ENCODE measurements around the gene C12orf60.

C12orf60 gene

GRCh38 chr12:14772946-14773345 is 30.5 kb upstream of the C12orf60 start:
- Mint-ChIP-seq H3K9me3 (no peaks in the 10 kb centered on the region), H3K27ac (peak overlapping the region; percentile 99), H3K4me1 (ENCODE audit: low read depth) (peaks cover 55% of the 10 kb centered on the region), H3K27me3 (ENCODE audit: low read depth) (no peaks in the 10 kb centered on the region), H3K36me3 (ENCODE audit: low read depth) (peaks cover 21% of the 10 kb centered on the region), H3K4me3 (peak overlapping the region; percentile 98)

- Mint-ChIP-seq H3K9me3 (no peaks in the 10 kb centered on the region), H3K36me3 (ENCODE audit: low read depth) (peaks cover 20% of the 10 kb centered on the region), H3K4me1 (ENCODE audit: low read depth) (peaks cover 53% of the 10 kb centered on the region), H3K27ac (peak overlapping the region; percentile 99), H3K4me3 (peak overlapping the region; percentile 98), H3K27me3 (ENCODE audit: low read depth) (no peaks in the 10 kb centered on the region)
Measured at GRCh38 chr12:14773685-14774073, 29.8 kb upstream of the C12orf60 start.

- H3K4me3 Mint-ChIP-seq: peak overlapping the region; percentile 98
- H3K27me3 Mint-ChIP-seq (ENCODE audit: low read depth): no peaks in the 10 kb centered on the region
- peak overlapping the region; percentile 99 for H3K27ac Mint-ChIP-seq
- H3K36me3 Mint-ChIP-seq (ENCODE audit: low read depth): peaks cover 16% of the 10 kb centered on the region
- no peaks in the 10 kb centered on the region for H3K9me3 Mint-ChIP-seq
- peaks cover 47% of the 10 kb centered on the region for H3K4me1 Mint-ChIP-seq (ENCODE audit: low read depth)
Measured at GRCh38 chr12:14774074-14774905, 29.2 kb upstream of the C12orf60 start.

DNA sequence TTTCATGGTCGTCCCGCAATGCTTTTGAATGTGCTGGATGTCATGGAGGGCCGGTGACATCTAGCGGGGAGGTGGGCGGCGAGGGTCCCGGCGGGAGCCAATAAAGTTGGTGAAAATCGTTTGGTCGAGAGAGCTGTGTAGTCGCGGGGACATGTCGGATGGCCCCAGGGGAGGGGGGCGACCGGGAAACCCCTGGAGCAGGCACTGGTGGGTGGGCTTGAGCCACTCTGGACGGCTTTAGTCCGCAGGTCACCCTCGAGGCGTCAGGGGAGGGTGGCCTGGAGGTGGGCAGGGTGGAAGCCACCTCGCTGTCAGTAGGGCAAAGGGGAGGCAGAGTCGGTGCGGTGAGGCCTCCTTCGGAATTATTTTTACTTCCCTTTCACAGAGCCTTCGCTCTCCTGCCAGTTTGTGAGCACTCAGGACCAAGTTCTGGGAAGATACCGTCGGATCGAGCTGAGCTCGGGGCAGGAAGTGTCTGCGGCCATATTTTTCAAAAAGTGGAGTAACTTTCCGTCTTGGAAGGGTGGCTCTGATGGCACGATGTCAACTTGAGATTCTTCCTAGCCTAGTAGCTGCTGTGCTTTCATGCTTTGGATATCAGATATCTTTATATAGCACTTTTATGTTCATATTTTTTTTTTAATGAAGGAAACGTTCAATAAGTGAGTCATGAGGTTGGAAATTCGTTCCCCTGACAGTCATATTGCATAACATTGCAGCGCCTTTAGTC is 28.4 kb upstream of the C12orf60 start:
- H3K27ac Mint-ChIP-seq: peak overlapping the region; percentile 99
- no peaks in the 10 kb centered on the region for H3K9me3 Mint-ChIP-seq
- H3K36me3 Mint-ChIP-seq (ENCODE audit: low read depth): peaks cover 11% of the 10 kb centered on the region
- no peaks in the 10 kb centered on the region for H3K27me3 Mint-ChIP-seq (ENCODE audit: low read depth)
- H3K4me1 Mint-ChIP-seq (ENCODE audit: low read depth): peaks cover 48% of the 10 kb centered on the region
- H3K4me3 Mint-ChIP-seq: peak overlapping the region; percentile 98

DNA sequence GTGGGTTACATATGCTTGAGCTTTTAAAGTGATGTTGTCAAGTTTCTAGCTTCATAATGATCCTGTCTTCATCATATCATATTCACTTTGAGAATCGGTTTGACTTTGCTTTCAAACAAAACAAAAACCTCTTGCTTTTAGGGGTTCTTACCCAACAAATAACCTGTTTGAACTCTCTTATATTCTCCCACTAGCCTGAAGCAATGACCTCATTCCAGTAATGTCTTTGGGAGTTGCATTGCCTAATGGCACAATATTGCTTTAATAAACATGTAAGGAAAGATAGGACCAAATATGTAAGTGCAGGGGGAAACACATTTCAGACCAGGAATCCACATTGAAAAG is 27.9 kb upstream of the C12orf60 start:
- H3K9me3 Mint-ChIP-seq: no peaks in the 10 kb centered on the region
- H3K27me3 Mint-ChIP-seq (ENCODE audit: low read depth): no peaks in the 10 kb centered on the region
- peaks cover 48% of the 10 kb centered on the region for H3K4me1 Mint-ChIP-seq (ENCODE audit: low read depth)
- H3K27ac Mint-ChIP-seq: peak overlapping the region; percentile 99
- H3K4me3 Mint-ChIP-seq: peak overlapping the region; percentile 98
- peaks cover 10% of the 10 kb centered on the region for H3K36me3 Mint-ChIP-seq (ENCODE audit: low read depth)

- peaks cover 10% of the 10 kb centered on the region for H3K36me3 Mint-ChIP-seq (ENCODE audit: low read depth)
- peaks cover 49% of the 10 kb centered on the region for H3K4me1 Mint-ChIP-seq (ENCODE audit: low read depth)
Measured at GRCh38 chr12:14776236-14776961, 27.1 kb upstream of the C12orf60 start.

GRCh38 chr12:14777271-14777670 is 26.2 kb upstream of the C12orf60 start:
- Mint-ChIP-seq H3K36me3 (ENCODE audit: low read depth) (peaks cover 10% of the 10 kb centered on the region), H3K9me3 (no peaks in the 10 kb centered on the region), H3K27me3 (ENCODE audit: low read depth) (no peaks in the 10 kb centered on the region), H3K4me1 (ENCODE audit: low read depth) (peaks cover 42% of the 10 kb centered on the region), H3K4me3 (no peak overlapping the region), H3K27ac (no peak overlapping the region)

More at GRCh38 chr12:14776236-14776961, 27.1 kb upstream of the C12orf60 start:
- Mint-ChIP-seq H3K9me3 (no peaks in the 10 kb centered on the region), H3K27me3 (ENCODE audit: low read depth) (no peaks in the 10 kb centered on the region), H3K4me3 (peak overlapping the region; percentile 98), H3K27ac (peak overlapping the region; percentile 99)

DNA sequence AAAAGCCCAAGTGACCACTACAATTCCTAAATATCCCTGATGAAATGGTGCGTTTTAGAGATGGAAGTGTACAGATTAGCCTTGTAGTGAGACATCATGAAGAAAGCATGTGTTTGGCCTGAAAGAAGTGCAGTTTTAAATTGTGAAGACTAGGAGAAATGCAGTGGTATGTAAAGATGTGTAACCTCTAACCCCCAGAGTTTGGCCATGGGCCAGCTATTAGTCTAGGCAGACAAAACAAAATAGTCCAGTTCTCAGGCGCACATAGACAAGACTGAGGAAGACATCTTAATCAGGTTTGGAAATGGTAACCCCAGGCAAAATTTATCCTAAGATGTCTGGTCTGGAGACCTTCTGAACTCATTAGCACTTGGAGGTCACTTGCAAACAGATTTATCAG is 23.6 kb upstream of the C12orf60 start:
- Mint-ChIP-seq H3K4me3 (no peak overlapping the region), H3K27ac (no peak overlapping the region), H3K27me3 (ENCODE audit: low read depth) (no peaks in the 10 kb centered on the region), H3K36me3 (ENCODE audit: low read depth) (peaks cover 12% of the 10 kb centered on the region), H3K9me3 (no peaks in the 10 kb centered on the region), H3K4me1 (ENCODE audit: low read depth) (peaks cover 28% of the 10 kb centered on the region)

- H3K9me3 Mint-ChIP-seq: no peaks in the 10 kb centered on the region
- H3K27me3 Mint-ChIP-seq (ENCODE audit: low read depth): no peaks in the 10 kb centered on the region
- no peak overlapping the region for H3K27ac Mint-ChIP-seq
- peaks cover 21% of the 10 kb centered on the region for H3K4me1 Mint-ChIP-seq (ENCODE audit: low read depth)
- H3K4me3 Mint-ChIP-seq: no peak overlapping the region
- H3K36me3 Mint-ChIP-seq (ENCODE audit: low read depth): peaks cover 17% of the 10 kb centered on the region
Measured at GRCh38 chr12:14780859-14781258, 22.6 kb upstream of the C12orf60 start.

DNA sequence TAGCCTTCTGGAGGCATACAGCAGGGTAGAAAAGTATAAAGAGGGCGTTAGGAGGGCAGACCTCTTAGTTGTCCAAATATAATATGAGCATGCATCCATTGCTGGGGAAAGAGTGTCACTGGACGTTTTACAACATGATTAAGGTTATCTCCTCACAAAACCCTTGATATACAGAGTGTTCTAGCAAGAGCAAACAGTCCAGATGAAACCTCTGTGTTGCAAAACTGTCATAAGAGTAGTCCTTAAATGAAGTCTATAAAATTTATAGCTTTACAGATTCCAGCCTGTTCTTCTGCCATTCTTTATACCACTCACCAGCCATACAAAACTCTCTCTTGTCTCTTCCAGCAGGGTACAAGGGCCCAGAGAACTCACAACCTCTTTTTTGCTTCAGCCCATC is 21.9 kb upstream of the C12orf60 start:
- H3K27ac Mint-ChIP-seq: no peak overlapping the region
- H3K4me1 Mint-ChIP-seq (ENCODE audit: low read depth): peaks cover 14% of the 10 kb centered on the region
- H3K4me3 Mint-ChIP-seq: no peak overlapping the region
- no peaks in the 10 kb centered on the region for H3K27me3 Mint-ChIP-seq (ENCODE audit: low read depth)
- H3K9me3 Mint-ChIP-seq: no peaks in the 10 kb centered on the region
- peaks cover 19% of the 10 kb centered on the region for H3K36me3 Mint-ChIP-seq (ENCODE audit: low read depth)

DNA sequence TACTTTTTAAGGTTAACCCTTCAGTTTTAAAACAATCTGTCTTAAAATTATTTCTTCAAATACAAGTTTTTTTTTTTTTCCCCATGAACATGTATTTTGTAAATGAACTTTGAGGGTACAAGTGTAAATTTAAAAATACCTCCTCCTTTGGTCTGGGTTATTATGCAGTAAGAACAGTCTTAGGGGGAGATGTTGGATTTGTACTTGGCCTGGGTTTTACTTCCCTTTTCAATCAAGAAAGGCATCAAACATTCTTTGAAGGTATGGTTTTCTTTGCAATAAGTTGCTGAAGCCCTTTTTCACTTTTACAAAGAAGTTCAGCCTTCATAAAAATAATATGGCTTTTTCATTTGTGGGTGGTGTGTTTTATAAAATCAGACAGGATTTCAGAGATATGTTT is 20.7 kb upstream of the C12orf60 start:
- H3K4me3 Mint-ChIP-seq: no peak overlapping the region
- H3K9me3 Mint-ChIP-seq: no peaks in the 10 kb centered on the region
- H3K36me3 Mint-ChIP-seq (ENCODE audit: low read depth): peaks cover 29% of the 10 kb centered on the region
- H3K27me3 Mint-ChIP-seq (ENCODE audit: low read depth): no peaks in the 10 kb centered on the region
- no peak overlapping the region for H3K27ac Mint-ChIP-seq
- peaks cover 9% of the 10 kb centered on the region for H3K4me1 Mint-ChIP-seq (ENCODE audit: low read depth)

DNA sequence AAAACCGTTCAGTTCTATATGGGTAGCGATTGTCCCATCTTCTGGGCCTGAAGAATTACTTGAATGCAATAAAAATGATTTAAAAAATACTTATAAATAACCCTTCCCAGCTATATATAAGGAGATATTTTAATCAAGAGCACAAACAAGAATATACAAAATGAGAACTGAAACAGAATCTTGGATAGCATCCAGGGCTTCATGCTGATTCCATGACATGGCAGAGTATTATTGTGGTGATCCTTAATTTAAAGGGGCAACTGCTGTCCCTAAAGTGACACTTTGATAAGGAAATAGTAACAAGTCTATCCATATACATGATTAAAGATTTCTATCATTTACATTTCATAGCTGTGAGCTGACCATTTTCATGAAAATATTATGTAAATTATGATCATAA is 19.0 kb upstream of the C12orf60 start:
- Mint-ChIP-seq H3K4me3 (no peak overlapping the region), H3K4me1 (ENCODE audit: low read depth) (peaks cover 8% of the 10 kb centered on the region), H3K36me3 (ENCODE audit: low read depth) (peaks cover 41% of the 10 kb centered on the region), H3K27ac (no peak overlapping the region), H3K27me3 (ENCODE audit: low read depth) (no peaks in the 10 kb centered on the region), H3K9me3 (no peaks in the 10 kb centered on the region)

DNA sequence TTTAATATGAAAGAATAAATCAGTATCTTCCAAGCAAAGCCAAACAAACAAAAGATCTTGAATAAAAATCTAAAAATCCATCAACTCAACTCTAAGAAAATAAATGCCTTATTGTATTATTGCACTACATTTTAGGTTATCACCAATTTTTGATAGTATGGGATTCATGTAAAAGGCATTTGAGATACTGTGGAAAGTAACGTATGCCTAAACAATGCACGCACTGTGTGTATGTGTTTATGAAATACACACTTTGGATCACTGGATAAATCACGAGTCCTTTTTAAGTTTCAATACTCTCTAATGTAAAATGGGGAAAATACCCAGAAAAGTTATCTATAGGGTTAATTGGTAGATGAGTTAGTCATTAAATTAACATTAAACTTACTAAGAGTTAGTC is 17.9 kb upstream of the C12orf60 start:
- Mint-ChIP-seq H3K9me3 (no peaks in the 10 kb centered on the region), H3K27ac (no peak overlapping the region)

DNA sequence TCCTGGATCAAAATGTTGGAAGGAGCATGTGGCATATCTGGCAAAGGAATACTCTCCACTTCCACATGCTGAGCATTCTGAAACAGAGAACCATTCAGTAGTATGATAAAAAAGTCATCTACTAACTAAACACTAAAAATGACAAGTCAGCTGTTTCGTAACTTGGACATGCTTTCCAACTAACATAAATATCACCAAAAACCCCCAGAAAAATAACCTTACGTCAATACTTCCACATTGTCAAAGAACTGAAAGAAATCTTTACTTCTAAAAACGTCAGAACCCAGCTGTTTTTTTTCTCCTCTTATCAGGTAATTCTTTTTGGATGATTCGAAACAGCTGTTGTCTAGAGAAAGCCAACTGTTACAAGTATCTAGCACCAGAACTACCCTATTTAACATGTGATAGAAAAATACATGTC is 8.4 kb upstream of the C12orf60 start:
- no peak overlapping the region for H3K4me3 Mint-ChIP-seq
- peaks cover 56% of the 10 kb centered on the region for H3K36me3 Mint-ChIP-seq (ENCODE audit: low read depth)
- H3K9me3 Mint-ChIP-seq: no peaks in the 10 kb centered on the region
- H3K27me3 Mint-ChIP-seq (ENCODE audit: low read depth): no peaks in the 10 kb centered on the region
- H3K27ac Mint-ChIP-seq: no peak overlapping the region
- H3K4me1 Mint-ChIP-seq (ENCODE audit: low read depth): peaks cover 7% of the 10 kb centered on the region

More for the DNA sequence above, 17.9 kb upstream of the C12orf60 start:
- H3K4me1 Mint-ChIP-seq (ENCODE audit: low read depth): peaks cover 4% of the 10 kb centered on the region
- no peaks in the 10 kb centered on the region for H3K27me3 Mint-ChIP-seq (ENCODE audit: low read depth)
- H3K4me3 Mint-ChIP-seq: no peak overlapping the region
- peaks cover 51% of the 10 kb centered on the region for H3K36me3 Mint-ChIP-seq (ENCODE audit: low read depth)
